ENCODE results near the gene ANKRD40CL. TPM values are rescaled to one million over a fixed set of nuclear protein-coding genes. Genes with fewer than 3 reads are reported as not detected.
"Not testable (repeated sequence)": the region's sequence is repeated elsewhere in the genome, so short reads cannot be mapped to it uniquely, and the experiment has no call there.

The ANKRD40CL gene
- total RNA-seq, result not detected
- 0 reads per million in 2 donors for total RNA-seq

- no peak for DNase-seq
Measured at GRCh38 chr17:50767446-50767845, at the start of gene ANKRD40CL. Gene ANKRD40CL (minus strand): TSS chr17:50767518. CDS start chr17:50766913, 605 bp downstream.

GRCh38 chr17:50816271-50816670, 49.0 kb upstream of the ANKRD40CL start:
- Mint-ChIP-seq H3K27ac (no peak overlapping the region), H3K4me3 (no peak overlapping the region), H3K27me3 (peaks cover 24% of the 10 kb centered on the region), H3K36me3 (ENCODE audit: low read depth) (peaks cover 8% of the 10 kb centered on the region), H3K4me1 (peaks cover 15% of the 10 kb centered on the region)
- no peaks in the 10 kb centered on the region for H3K9me3 ChIP-seq (ENCODE audit: control insufficient read depth, low read length, poor library complexity, severe bottlenecking)
- DNase-seq, result no peak
- ATAC-seq, result no peak

More at GRCh38 chr17:50767446-50767845, at the start of gene ANKRD40CL:
- H3K4me1 Mint-ChIP-seq, result peaks cover 9% of the 10 kb centered on the region
- no peak within 1 kb of the TSS for H3K27ac Mint-ChIP-seq
- H3K36me3 Mint-ChIP-seq (ENCODE audit: low read depth), result no peaks in the 10 kb centered on the region
- H3K4me3 Mint-ChIP-seq, result no peak within 1 kb of the TSS
- no peak for ATAC-seq
- H3K27me3 Mint-ChIP-seq, result peaks cover 5% of the 10 kb centered on the region
- no peaks in the 10 kb centered on the region for H3K9me3 ChIP-seq (ENCODE audit: control insufficient read depth, low read length, poor library complexity, severe bottlenecking)

- Mint-ChIP-seq H3K27ac (peak overlapping the region; percentile 43), H3K4me1 (peaks cover 15% of the 10 kb centered on the region), H3K4me3 (no peak overlapping the region), H3K36me3 (ENCODE audit: low read depth) (peaks cover 8% of the 10 kb centered on the region), H3K27me3 (peaks cover 21% of the 10 kb centered on the region)
- DNase-seq (no peak), ATAC-seq (no peak)
- no peaks in the 10 kb centered on the region for H3K9me3 ChIP-seq (ENCODE audit: control insufficient read depth, low read length, poor library complexity, severe bottlenecking)
Measured at GRCh38 chr17:50815400-50815799, 48.1 kb upstream of the ANKRD40CL start.

- H3K9me3 ChIP-seq (ENCODE audit: control insufficient read depth, low read length, poor library complexity, severe bottlenecking), result no peaks in the 10 kb centered on the region
- ATAC-seq (no peak), DNase-seq (no peak)
- H3K4me1 Mint-ChIP-seq, result peaks cover 8% of the 10 kb centered on the region
- no peak overlapping the region for H3K27ac Mint-ChIP-seq
- H3K27me3 Mint-ChIP-seq, result peaks cover 18% of the 10 kb centered on the region
- H3K36me3 Mint-ChIP-seq (ENCODE audit: low read depth), result peaks cover 2% of the 10 kb centered on the region
- H3K4me3 Mint-ChIP-seq, result no peak overlapping the region
Measured at GRCh38 chr17:50813583-50813982, 46.3 kb upstream of the ANKRD40CL start.

GRCh38 chr17:50808888-50809287, 41.6 kb upstream of the ANKRD40CL start:
- Mint-ChIP-seq H3K27ac (no peak overlapping the region), H3K27me3 (no peaks in the 10 kb centered on the region), H3K4me3 (no peak overlapping the region), H3K4me1 (peaks cover 2% of the 10 kb centered on the region), H3K36me3 (ENCODE audit: low read depth) (peaks cover 2% of the 10 kb centered on the region)
- H3K9me3 ChIP-seq (ENCODE audit: control insufficient read depth, low read length, poor library complexity, severe bottlenecking), result no peaks in the 10 kb centered on the region
- ATAC-seq (no peak), DNase-seq (no peak)

GRCh38 chr17:50808413-50808812, 41.1 kb upstream of the ANKRD40CL start:
- Mint-ChIP-seq H3K4me3 (no peak overlapping the region), H3K27me3 (no peaks in the 10 kb centered on the region), H3K27ac (no peak overlapping the region), H3K4me1 (peaks cover 2% of the 10 kb centered on the region), H3K36me3 (ENCODE audit: low read depth) (no peaks in the 10 kb centered on the region)
- DNase-seq (no peak), ATAC-seq (no peak)
- H3K9me3 ChIP-seq (ENCODE audit: control insufficient read depth, low read length, poor library complexity, severe bottlenecking), result no peaks in the 10 kb centered on the region

GRCh38 chr17:50807675-50808074, 40.4 kb upstream of the ANKRD40CL start:
- no peaks in the 10 kb centered on the region for H3K36me3 Mint-ChIP-seq (ENCODE audit: low read depth)
- no peak overlapping the region for H3K4me3 Mint-ChIP-seq
- DNase-seq, result no peak
- no peak for ATAC-seq
- H3K4me1 Mint-ChIP-seq, result peaks cover 2% of the 10 kb centered on the region
- H3K27ac Mint-ChIP-seq, result no peak overlapping the region
- H3K9me3 ChIP-seq (ENCODE audit: control insufficient read depth, low read length, poor library complexity, severe bottlenecking), result no peaks in the 10 kb centered on the region
- no peaks in the 10 kb centered on the region for H3K27me3 Mint-ChIP-seq

- Mint-ChIP-seq H3K27me3 (no peaks in the 10 kb centered on the region), H3K4me3 (no peak overlapping the region), H3K27ac (no peak overlapping the region), H3K36me3 (ENCODE audit: low read depth) (no peaks in the 10 kb centered on the region), H3K4me1 (peaks cover 2% of the 10 kb centered on the region)
- DNase-seq (no peak), ATAC-seq (no peak)
- H3K9me3 ChIP-seq (ENCODE audit: control insufficient read depth, low read length, poor library complexity, severe bottlenecking), result no peaks in the 10 kb centered on the region
Measured at GRCh38 chr17:50807009-50807408, 39.7 kb upstream of the ANKRD40CL start.

- no peaks in the 10 kb centered on the region for H3K27me3 Mint-ChIP-seq
- DNase-seq, result no peak
- no peak for ATAC-seq
- no peaks in the 10 kb centered on the region for H3K36me3 Mint-ChIP-seq (ENCODE audit: low read depth)
- no peaks in the 10 kb centered on the region for H3K9me3 ChIP-seq (ENCODE audit: control insufficient read depth, low read length, poor library complexity, severe bottlenecking)
- no peak overlapping the region for H3K27ac Mint-ChIP-seq
- no peak overlapping the region for H3K4me3 Mint-ChIP-seq
- no peaks in the 10 kb centered on the region for H3K4me1 Mint-ChIP-seq
Measured at GRCh38 chr17:50806141-50806643, 38.9 kb upstream of the ANKRD40CL start.

GRCh38 chr17:50805486-50805885, 38.2 kb upstream of the ANKRD40CL start:
- Mint-ChIP-seq H3K36me3 (ENCODE audit: low read depth) (no peaks in the 10 kb centered on the region), H3K27ac (no peak overlapping the region), H3K4me3 (no peak overlapping the region), H3K27me3 (peaks cover 5% of the 10 kb centered on the region), H3K4me1 (peaks cover 4% of the 10 kb centered on the region)
- no peak for ATAC-seq
- no peak for DNase-seq
- H3K9me3 ChIP-seq (ENCODE audit: control insufficient read depth, low read length, poor library complexity, severe bottlenecking), result no peaks in the 10 kb centered on the region

GRCh38 chr17:50804749-50805475, 37.6 kb upstream of the ANKRD40CL start:
- H3K36me3 Mint-ChIP-seq (ENCODE audit: low read depth); DNase-seq; H3K27ac Mint-ChIP-seq; ATAC-seq; H3K27me3 Mint-ChIP-seq; H3K9me3 ChIP-seq (ENCODE audit: control insufficient read depth, low read length, poor library complexity, severe bottlenecking); H3K4me3 Mint-ChIP-seq; H3K4me1 Mint-ChIP-seq: not testable (repeated sequence)

- ATAC-seq, result no peak
- Mint-ChIP-seq H3K4me3 (no peak overlapping the region), H3K36me3 (ENCODE audit: low read depth) (no peaks in the 10 kb centered on the region), H3K27me3 (peaks cover 8% of the 10 kb centered on the region), H3K27ac (no peak overlapping the region), H3K4me1 (peaks cover 5% of the 10 kb centered on the region)
- no peak for DNase-seq
- no peaks in the 10 kb centered on the region for H3K9me3 ChIP-seq (ENCODE audit: control insufficient read depth, low read length, poor library complexity, severe bottlenecking)
Measured at GRCh38 chr17:50803676-50804075, 36.4 kb upstream of the ANKRD40CL start.

GRCh38 chr17:50802609-50803571, 35.6 kb upstream of the ANKRD40CL start:
- Mint-ChIP-seq H3K36me3 (ENCODE audit: low read depth) (no peaks in the 10 kb centered on the region), H3K4me1 (peaks cover 5% of the 10 kb centered on the region), H3K27ac (no peak overlapping the region), H3K27me3 (peaks cover 8% of the 10 kb centered on the region), H3K4me3 (no peak overlapping the region)
- no peak for DNase-seq
- ATAC-seq, result no peak
- H3K9me3 ChIP-seq (ENCODE audit: control insufficient read depth, low read length, poor library complexity, severe bottlenecking), result no peaks in the 10 kb centered on the region
